Subcutaneous adipose tissue (tissue), 4 donors: ENCODE results near the gene PIGQ. TPM values are rescaled to one million over a fixed set of nuclear protein-coding genes. Genes with fewer than 3 reads are reported as not detected.

Experiments used
- CTCF ChIP-seq: fragments of 450-650 bp; IDR thresholded peaks from one replicate; pipeline ENCODE4 v1.5.1; 2016; ENCODE audit warnings: low read depth, mild to moderate bottlenecking, control low read depth, antibody characterized with exemption, moderate library complexity
- total RNA-seq, 4 donors: library from RNA; depleted of rRNA; stranded (reverse); fragments of >200 nt; gene quantifications; one replicate each; pipeline ENCODE4 v1.1.0, GENCODE V29; 2016

PIGQ gene
- total RNA-seq, 4 donors from 2014 or later: 9.5 to 42.0 (median 16.4) TPM

- TF ChIP-seq CTCF: no peak
Measured at GRCh38 chr16:525123-525519, 44.6 kb upstream of the PIGQ start.

- no peak for TF ChIP-seq CTCF
Measured at GRCh38 chr16:525520-526180, 44.1 kb upstream of the PIGQ start.

GRCh38 chr16:526181-527014 is 43.4 kb upstream of the PIGQ start:
- no peak for TF ChIP-seq CTCF

- no peak for TF ChIP-seq CTCF
Measured at GRCh38 chr16:527015-527903, 42.5 kb upstream of the PIGQ start, which contains the start of gene CAPN15. TSS of gene CAPN15 (plus strand) at chr16:527712. CDS start at chr16:546839, 19,127 bp downstream.

GRCh38 chr16:528111-529011 is 41.4 kb upstream of the PIGQ start:
- TF ChIP-seq CTCF: no peak

GRCh38 chr16:529012-529575 is 40.7 kb upstream of the PIGQ start:
- TF ChIP-seq CTCF: no peak
